HG03045 (cell line): ENCODE results near the gene NXPE4.

Experiments
- ATAC-seq: cut with Tn5 transposase; IDR thresholded peaks from one replicate; pipeline ENCODE4 v1.9.1; 2021; ENCODE audit warnings: mild to moderate bottlenecking, moderate library complexity; ENCODE audit not compliant: unreplicated experiment

NXPE4 gene

DNA sequence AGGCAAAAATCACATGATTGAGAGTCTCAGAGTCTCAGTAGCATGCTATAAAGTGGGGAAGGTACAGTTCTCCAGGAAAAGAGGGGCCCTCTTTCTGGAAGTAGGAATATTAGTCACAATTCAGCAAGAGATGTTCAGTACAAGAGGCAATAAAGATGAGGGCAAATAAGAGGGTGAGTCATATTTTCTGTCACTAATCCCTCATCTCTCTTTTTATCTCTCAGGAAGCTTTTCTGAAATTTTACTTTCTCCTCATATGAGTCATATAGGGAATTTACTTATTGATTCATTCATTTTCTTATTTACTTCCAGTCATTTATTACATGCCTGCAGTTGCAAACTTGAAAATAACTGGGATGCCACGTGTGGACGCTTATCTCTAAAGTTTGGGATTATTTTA is 32.5 kb downstream of the NXPE4 start:
- no peak for ATAC-seq

DNA sequence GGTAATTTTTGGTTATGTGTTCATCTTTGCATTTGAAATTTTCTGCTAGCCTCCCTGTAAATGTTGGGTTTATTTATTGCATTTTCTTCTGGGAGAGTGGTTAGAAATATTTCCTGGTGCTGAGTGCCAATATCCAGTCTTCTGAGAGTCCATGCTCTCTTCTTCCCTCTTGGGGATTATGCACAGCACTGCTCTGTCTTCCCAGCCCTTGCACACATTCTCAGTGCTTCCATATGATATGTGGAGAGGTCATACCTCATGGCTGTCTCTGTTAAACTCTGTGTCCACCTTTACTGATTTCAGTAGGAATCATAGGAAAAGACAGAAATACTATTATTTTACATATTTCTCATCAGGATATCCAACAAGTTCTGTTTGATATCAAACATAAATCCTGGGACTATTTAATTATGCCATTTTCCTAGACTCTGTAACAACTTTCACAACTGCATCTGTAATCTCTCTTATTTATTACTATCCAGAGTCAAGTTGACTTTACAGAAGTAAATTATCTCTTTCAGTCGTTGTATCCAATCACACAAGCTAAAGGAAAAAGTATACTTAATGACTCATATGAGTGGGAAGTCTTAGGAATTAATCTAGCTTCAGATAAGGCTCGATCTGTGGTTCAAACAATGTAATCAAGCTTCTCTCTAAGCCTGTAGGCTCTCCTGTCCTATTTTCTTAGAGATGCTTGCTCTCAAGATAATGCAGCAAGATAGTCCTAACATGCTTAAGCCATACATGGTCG is 33.2 kb downstream of the NXPE4 start:
- ATAC-seq: no peak

DNA sequence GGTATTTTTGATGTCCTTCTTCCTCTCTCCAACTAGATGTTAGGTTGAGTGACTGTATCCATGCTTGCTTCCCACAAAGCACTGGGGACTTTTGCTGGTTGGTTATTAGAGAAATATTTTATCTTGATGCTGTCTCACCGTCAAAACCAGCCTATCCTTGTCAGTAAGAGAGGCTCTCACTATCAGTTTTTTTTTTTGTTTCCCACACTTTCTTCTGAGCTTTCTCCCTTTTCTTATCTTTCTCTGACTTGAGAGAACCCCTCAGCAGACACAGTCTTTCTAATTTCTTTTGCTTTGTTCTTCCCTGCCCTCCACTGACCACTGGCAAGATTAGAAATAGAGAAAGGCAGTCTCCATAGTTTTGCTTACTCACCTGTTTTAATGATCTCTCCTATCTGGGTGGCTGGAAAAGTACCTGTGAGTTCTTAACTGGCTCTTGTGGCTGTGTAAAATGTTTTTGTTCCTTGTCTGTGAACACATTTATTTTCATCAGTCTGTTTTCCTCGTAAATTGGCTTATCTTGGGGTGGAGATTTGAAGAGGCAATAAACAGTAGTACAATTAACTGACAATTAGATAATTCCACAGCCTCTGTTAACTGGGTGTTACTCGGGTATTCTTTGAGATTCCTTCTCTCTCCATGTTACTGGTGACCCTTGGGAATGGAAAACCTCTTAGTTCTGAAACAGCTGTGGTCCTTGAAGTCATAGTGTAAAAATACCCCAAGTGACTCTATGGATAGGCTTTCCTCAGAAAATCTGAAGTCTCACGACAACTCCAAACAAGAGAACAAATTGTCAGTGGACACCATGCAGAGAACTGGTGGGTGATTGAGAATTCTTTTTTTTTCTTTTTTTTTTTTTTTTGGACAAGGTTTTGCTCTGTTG is 35.9 kb downstream of the NXPE4 start, which contains the start of gene NXPE1:
NXPE1 (minus strand) TSS at position 457 of the 886 bp plus-strand sequence. CDS start 8,680 bp downstream, outside the sequence.
- no peak for ATAC-seq

DNA sequence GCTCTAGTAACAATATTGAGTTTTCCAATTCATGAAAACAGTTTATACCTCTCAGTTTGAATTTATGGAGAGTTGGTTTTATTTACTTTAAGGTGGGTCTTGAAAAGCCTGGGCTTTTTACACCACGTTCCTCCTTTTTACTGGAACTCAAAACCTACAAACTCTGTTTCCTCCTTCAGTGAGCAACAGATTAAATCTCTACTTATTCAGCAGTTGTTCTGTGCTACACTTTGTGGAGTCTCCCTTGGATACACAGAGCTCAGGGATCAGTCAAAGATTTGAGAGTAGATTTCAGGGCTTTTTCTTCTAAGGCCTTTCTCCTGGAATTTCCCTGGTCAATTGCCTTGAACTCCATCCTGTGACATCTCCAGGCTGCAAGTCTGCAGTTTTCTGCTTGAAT is 39.5 kb downstream of the NXPE4 start:
- no peak for ATAC-seq

DNA sequence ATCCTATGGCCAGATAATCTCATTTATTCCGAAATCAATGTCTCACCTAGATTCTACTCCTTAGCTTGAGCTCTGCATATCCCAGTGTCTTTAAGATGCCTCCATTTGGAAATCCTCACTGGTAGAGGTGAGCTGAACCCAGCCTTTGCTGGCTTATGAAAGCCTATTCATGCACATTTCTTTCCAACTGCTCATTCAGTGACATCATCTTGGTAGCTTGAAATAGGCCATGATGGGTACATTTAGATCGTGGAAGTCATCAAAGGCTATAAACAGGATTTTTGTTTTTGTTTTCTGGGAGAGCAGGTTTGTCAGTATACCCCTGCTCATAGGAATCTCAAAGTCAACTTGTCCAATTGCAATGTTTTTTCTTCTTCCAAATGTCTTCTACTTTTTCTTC is 41.9 kb downstream of the NXPE4 start:
- no peak for ATAC-seq

DNA sequence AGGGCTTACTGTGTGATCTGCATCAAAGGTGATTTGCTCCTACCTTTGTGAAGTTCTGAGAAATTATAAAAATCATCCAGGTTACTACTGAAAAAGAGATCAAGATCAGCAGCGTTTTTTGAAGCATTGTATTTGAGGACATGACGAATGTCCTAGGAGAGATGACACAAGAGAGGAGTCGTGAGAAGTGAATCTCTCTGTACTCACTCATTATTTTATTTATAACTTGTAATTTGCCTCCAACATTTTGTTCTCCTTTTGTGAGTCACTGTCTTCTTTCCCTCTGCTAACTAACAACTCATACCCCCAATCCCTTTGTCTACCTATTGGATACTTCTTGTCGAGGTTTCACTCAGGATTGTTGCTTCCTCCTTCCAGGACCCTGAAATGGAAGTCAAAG is 44.5 kb downstream of the NXPE4 start:
- ATAC-seq: no peak

DNA sequence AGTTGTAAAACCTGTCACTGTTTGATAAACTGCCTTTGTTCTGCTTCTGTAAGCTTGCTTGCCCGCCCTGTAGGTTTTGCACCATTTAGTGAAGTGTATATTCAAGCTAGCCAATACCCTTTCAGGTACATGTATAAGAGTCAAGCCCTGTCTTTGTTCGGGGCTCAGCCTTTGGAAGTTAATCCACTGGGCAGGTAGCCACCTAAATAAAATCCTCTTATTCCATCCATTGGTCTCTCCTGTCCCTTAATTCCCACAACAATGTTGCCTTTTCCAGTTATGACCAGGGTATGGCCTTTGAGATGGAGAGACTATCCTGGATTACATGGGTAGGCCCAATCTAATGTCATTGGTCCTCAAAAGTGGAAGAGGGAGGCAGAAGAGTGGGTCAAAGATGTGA is 69.9 kb downstream of the NXPE4 start:
- ATAC-seq: no peak

DNA sequence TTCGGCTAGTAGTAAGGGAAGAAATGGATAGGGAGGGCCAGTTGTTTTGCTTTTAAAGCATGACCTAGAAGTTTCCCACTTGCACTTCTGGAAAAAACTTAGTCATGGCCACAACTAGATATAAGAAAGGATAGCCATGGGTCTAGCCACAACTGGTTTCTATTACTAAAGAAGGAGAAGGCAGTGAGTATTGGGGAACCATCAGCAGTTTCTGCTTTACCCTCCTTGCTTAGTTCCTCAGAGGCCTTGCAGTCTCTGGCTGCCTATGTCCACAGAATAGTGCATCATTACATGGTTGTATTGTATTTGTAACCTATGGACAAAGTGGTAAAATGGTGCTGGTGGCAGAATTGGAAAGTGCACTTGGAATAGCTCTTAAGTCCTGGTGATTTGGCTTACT is 71.5 kb downstream of the NXPE4 start:
- ATAC-seq: no peak

DNA sequence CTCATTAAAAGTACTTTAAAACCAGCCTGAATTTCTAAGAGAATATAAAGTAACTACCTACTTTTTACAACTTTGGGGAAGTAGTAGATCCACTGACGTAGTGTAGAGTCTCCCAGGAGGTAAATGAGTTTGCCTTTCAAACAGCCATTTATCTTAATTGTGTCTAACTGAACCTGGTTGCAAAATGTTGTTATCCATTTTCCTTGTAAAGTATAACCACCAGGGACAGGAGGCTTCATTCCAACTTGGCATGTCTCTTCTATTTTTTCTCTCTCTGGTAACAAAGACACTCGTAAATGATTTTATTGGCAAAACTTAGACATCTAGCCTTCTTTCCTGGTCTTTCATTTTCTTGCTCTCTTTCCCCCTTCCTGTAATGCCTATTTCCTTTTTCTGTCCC is 72.8 kb downstream of the NXPE4 start:
- ATAC-seq: no peak
